ENCODE data around the gene PKD1. TPM values are rescaled to one million over a fixed set of nuclear protein-coding genes. Genes with fewer than 3 reads are reported as not detected.
"Not testable (repeated sequence)": the region's sequence is repeated elsewhere in the genome, so short reads cannot be mapped to it uniquely, and the experiment has no call there.

Gene PKD1
- total and polyA plus RNA-seq, 8 donors, result 29.8 to 127 (median 44.2) TPM

DNA sequence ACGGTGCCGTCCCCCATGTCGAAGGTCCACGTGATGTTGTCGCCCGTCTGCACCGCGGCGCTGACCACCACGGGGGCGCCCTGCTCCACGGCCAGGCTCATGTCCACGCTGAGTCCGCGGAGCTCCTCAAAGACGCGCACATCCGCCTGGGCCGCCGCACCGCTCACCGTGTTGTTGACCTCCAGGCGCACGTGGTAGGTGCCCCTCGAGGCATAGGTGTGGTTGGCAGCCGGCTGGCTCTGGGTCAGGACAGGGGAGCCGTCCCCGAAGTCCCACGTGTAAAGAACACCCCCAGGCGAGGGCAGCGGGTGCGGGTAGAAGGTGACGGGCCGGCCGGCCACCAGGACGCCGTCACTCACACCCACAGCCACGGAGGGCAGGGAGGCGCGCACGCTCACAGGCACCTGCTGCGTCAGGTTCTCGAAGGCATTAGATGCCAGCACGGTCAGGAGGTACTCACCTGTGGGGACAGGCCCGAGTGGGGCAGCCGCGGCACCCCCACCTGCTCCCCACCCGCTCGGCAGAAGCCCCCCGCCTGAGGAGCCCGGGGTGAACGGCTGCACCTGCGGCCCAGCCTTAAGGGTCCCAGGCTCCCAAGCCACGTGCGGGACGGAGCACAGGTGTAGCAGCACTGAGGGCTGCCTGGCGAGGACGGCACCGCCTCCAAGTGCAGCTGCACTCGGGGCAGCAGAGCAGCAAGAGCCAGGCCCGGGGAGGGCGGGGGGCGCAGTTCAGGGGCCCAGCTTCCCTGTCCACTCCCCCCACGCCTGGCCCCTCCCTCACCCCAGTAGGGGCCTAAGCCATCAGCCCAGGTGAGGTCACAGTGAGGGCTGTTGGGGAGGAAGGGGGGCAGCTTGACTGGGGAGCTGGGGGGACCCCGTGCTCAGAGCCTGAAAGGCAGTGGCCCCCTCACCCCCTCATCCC lies 24.0 kb downstream of the PKD1 start:
- H3K4me3 ChIP-seq; H3K27me3 ChIP-seq; H3K4me1 ChIP-seq; FAIRE-seq; H3K9me3 ChIP-seq; H3K27ac ChIP-seq; intact Hi-C loops (cut with DNase I): not testable (repeated sequence)
- DNase-seq (peak in 1 of 6 donors; percentile 62), ATAC-seq (peak in 1 of 4 donors; percentile 24)
- WGBS, 2 donors, result 94 to 95% methylated on average over 48 to 65 of the region's 65 CpGs
- H3K36me3 ChIP-seq, result peaks cover 0 to 12% (median 0%) of the 10 kb centered on the region in 3 donors

DNA sequence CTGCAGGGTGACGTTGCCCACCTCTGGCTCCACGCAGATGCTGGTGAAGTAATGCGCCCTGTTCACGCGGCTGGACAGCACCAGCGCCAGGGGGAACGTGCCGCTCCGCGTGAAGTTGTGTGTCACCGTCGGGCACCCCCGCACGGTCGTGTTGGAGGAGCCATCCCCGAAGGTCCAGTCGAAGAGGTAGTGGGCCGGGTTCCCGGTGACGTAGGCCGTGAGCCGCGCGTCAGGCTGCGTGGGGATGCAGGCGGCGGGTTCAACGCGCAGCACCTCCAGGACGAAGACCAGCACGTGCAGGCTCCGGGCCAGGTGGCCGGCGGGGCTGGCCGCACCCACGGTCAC lies 24.7 kb downstream of the PKD1 start:
- H3K4me3 ChIP-seq; H3K27me3 ChIP-seq; FAIRE-seq; H3K9me3 ChIP-seq; H3K4me1 ChIP-seq; H3K27ac ChIP-seq; intact Hi-C loops (cut with DNase I): not testable (repeated sequence)
- DNase-seq (peak in 1 of 6 donors; percentile 68), ATAC-seq (peak in 1 of 4 donors; percentile 8)
- peaks cover 0 to 12% (median 0%) of the 10 kb centered on the region in 3 donors for H3K36me3 ChIP-seq
- 95 to 98% methylated on average over 34 to 36 of the region's 36 CpGs for WGBS, 2 donors

DNA sequence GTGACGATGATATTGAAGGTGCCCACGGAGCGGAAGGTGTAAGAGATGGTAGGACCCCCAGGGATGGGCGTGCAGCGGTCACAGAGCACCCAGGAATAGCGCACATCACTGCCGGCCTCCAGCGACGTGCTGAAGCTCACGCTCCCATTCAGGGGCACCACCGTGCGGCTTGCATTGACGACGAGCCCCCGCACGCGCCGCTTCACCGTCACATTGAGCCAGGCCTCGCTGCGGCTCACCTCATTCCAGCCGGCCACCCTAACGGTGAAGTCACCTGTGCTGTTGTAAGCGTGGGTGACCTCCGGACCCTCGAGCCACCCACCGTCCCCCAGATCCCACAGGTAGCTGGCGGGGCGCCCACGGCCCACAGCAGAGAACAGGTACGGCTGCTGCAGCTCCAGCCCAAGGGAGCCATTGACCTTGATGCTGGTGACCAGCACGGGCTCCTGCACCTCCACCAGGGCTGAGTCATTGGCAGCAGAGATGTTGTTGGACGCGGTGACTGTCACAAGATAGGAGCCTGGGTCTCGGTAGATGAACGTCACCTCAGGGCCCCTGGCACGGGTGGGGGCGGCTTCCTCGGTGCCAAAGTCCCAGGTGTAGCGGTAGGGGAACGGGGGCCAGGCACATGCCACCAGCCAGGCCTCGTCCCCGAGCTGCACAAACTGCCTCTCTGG lies 25.2 kb downstream of the PKD1 start:
- H3K4me1 ChIP-seq; FAIRE-seq; H3K9me3 ChIP-seq; H3K27me3 ChIP-seq; intact Hi-C loops (cut with DNase I); H3K4me3 ChIP-seq; H3K27ac ChIP-seq: not testable (repeated sequence)
- WGBS, 2 donors, result 94 to 96% methylated on average over 39 to 42 of the region's 43 CpGs
- H3K36me3 ChIP-seq, result peaks cover 0 to 12% (median 0%) of the 10 kb centered on the region in 3 donors
- ATAC-seq, result peak in 1 of 4 donors; percentile 14
- DNase-seq, result peak in 1 of 6 donors; percentile 51

DNA sequence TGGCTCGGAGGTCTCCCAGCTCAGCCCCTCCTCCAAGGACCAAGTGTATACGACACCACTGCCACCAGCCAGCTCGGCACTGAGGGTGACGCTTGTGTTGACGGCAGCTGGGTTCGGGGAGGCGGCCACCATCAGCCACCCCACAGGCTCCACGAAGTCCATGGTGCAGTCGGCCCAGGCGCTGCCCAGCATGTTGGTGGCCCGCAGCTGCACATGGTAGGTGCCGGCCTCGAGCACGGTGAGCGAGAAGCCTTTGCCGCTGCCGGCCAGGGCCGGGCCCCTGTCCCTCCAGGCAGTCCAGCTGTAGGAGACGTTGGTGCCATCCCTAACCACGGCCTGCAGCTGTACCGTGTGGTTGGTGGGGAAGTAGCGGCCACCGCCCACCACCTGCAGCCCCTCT lies 25.8 kb downstream of the PKD1 start:
- FAIRE-seq; H3K9me3 ChIP-seq; H3K27me3 ChIP-seq; H3K4me1 ChIP-seq; DNase-seq; intact Hi-C loops (cut with DNase I); H3K27ac ChIP-seq; H3K4me3 ChIP-seq: not testable (repeated sequence)
- WGBS, 2 donors, result 94 to 95% methylated on average over 21 to 23 of the region's 23 CpGs
- H3K36me3 ChIP-seq, result peaks cover 0 to 12% (median 0%) of the 10 kb centered on the region in 3 donors
- ATAC-seq, result peak in 3 of 4 donors; percentile 9 to 16 (median 12)

DNA sequence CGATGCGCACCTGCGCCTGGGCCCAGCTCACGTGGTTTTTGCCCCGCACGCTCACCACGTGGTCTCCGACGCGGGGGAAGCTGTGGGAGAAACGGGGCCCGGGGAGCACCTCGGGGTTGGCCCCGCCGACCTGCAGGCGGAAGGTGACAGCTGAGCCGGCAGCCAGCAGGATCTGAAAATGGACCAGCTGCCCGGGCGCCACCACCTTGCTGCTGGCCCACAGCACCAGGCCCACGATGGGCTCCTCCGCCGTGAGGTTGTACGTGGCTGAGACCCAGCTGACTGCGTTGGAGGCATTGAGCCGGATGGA lies 26.5 kb downstream of the PKD1 start:
- H3K4me3 ChIP-seq; H3K27me3 ChIP-seq; DNase-seq; H3K9me3 ChIP-seq; H3K4me1 ChIP-seq; FAIRE-seq; intact Hi-C loops (cut with DNase I); H3K27ac ChIP-seq: not testable (repeated sequence)
- WGBS, 2 donors, result 95 to 97% methylated on average over 25 of the region's 25 CpGs
- ATAC-seq, result peak in 1 of 4 donors; percentile 14
- peaks cover 0 to 12% (median 0%) of the 10 kb centered on the region in 3 donors for H3K36me3 ChIP-seq

DNA sequence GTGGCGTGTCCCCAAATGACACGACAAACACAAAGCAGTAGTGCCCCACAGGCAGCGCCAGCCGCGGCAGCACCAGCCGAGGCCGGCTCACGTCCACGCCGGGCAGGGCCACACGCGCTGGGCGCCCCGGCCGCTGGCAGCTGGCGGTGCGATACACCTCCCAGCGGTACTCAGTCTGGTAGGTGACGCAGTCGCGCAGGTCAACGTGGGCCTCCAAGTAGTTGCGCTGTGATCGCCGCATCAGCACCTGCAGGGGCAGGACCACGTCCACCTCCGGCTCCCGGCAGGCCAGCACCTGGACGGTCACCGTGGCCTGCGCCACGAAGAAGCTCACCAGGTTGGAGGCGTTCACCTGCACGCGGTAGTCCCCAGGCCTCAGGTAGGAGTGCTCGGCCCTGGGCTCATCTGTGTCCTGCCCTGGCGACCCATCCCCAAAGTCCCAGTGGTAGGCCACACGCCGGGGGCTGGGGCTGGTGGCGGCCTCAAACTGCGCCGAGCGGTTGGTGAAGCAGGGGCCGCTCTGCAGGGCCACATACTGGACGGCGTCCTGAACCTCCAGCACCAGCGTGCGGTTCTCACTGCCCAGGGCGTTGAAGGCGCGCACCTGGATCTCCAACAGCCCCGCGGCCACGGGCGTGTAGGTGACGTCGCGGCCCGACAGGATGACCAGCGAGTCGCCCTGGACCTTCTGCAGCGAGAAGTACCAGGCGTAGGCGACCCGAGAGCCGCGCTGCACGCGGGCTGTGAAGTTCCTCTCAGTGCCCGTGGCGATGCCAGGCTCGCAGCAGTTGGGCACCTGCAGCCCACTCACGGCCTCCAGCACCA lies 27.0 kb downstream of the PKD1 start:
- WGBS, 2 donors, result 96 to 97% methylated on average over 65 to 73 of the region's 73 CpGs
- H3K36me3 ChIP-seq, result not testable (repeated sequence)

DNA sequence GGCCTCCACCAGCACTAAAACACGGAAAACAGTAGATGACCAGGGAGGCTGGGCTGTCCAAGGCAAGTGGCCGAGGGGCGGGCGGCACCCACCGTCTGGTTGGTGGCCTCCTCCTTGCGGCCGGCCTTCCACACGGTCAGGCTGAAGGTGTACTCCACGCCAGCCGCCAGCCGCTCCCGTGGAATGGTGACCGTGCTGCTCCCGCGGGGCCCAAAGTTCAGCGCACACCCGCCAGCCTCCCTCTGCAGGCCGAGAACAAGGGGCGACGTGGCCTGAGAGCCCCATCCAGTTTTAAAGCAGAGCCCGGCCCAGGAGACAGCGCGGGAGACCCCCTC lies 27.9 kb downstream of the PKD1 start:
- H3K36me3 ChIP-seq; H3K27me3 ChIP-seq; ATAC-seq; intact Hi-C loops (cut with DNase I); H3K4me1 ChIP-seq; FAIRE-seq; H3K4me3 ChIP-seq; DNase-seq; H3K9me3 ChIP-seq; H3K27ac ChIP-seq: not testable (repeated sequence)
- WGBS, 2 donors, result 93 to 94% methylated on average over 20 to 23 of the region's 23 CpGs

More for the DNA sequence above, 27.0 kb downstream of the PKD1 start:
- H3K4me1 ChIP-seq; FAIRE-seq; H3K27ac ChIP-seq; H3K9me3 ChIP-seq; H3K4me3 ChIP-seq; intact Hi-C loops (cut with DNase I); H3K27me3 ChIP-seq: not testable (repeated sequence)
- peak in 1 of 6 donors; percentile 58 for DNase-seq
- ATAC-seq, result peak in 3 of 4 donors; percentile 13 to 24 (median 19)

DNA sequence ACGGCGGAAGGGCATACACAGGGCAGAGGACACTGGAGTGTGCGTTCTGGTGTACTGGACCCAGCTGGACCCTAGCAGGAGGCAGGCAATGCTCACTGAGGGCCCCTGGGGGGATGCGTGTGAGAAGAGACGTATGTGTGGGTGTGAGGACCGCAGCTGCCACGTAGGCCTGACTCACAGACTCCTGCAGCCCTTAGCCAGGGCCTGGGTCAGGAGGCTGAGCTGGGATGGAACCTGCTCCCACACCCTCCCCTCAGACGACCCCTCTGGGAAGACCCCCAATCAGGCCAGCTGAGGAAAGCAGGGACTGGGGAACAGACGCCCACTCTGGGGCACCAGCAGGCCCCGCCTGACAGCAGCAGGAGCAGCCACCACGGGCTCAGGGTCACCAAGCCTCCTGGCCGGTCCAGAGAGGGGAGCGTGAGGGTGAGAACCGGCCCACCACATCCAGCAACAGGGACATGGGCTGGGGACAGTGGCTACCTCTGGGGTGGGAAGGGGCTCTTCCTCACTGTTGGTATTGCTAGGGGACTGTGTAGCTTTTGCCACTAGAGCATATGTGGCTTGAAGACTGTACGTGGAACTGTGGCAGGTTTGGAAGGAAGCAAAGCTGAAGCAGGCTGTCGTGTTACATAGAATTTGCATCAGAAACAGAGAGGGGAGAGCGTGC lies 28.4 kb downstream of the PKD1 start:
- peak in 2 of 4 donors; percentile 13 to 19 for ATAC-seq
- intact Hi-C loops (cut with DNase I); H3K4me3 ChIP-seq; H3K27me3 ChIP-seq; H3K4me1 ChIP-seq; DNase-seq; H3K36me3 ChIP-seq; H3K27ac ChIP-seq; FAIRE-seq; H3K9me3 ChIP-seq: not testable (repeated sequence)
- 88 to 90% methylated on average over 12 to 17 of the region's 17 CpGs for WGBS, 2 donors

DNA sequence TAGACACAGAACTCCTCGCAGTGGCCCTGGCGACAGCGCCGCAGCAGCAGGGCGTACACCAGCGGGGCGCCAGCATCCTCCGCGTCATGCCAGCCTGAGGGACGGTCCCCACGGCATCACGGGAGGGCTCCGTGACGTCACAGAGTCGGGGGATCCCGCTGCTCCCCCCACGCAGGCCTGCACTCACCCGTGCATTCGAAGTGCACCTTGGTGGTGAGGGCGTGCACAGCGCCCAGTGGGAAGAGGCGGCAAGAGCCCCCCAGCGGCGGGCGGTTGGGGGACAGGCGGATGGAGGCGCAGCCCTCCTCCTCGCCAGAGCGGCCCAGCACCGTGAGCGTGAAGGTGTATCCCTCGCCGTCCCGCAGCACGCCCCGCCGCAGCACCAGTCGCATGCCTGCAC lies 29.5 kb downstream of the PKD1 start:
- H3K9me3 ChIP-seq; H3K36me3 ChIP-seq; H3K4me1 ChIP-seq; FAIRE-seq; DNase-seq; H3K27me3 ChIP-seq; H3K27ac ChIP-seq; intact Hi-C loops (cut with DNase I); H3K4me3 ChIP-seq; ATAC-seq: not testable (repeated sequence)
- 95 to 96% methylated on average over 28 to 38 of the region's 38 CpGs for WGBS, 2 donors

DNA sequence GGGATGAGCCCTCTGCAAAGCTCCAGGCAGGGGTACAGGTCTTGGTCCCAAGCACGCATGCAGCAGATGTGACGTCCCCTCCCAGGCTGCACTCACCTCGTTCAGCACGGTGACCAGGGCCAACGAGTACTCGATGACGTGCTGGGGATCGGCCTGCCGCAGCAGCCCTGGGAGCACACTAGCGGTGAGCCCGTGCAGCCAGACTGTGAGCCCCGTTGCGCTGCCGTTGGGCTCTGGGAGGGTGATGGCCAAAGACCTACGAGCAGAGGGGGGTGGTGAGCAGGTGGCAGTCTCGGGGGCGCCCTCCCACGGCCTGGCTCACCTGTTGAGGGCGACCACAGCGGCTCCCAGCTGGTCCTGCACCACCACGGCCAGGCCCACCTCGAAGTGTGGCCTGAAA lies 29.9 kb downstream of the PKD1 start:
- intact Hi-C loops (cut with DNase I), result not testable (repeated sequence)

DNA sequence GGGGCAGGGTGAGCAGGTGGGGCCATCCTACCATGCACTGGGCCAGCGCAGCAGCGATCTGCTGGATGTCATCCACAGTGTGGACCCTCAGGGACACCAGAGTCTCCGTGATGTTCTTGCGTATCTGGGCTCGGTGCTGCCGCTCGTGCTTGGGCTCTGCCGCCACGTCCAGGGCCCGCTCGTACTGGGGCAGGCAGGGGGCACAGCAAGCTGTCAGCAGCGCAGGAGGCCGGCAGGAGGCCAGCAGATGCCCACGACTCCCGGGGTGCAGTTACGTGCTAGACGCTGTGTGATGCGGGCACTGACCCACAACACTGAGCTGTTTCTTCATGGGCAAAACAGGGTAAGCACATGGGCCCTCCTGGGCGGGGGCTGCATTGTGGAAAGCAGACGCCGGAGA lies 30.4 kb downstream of the PKD1 start:
- DNase-seq; H3K4me1 ChIP-seq; intact Hi-C loops (cut with DNase I); FAIRE-seq; ATAC-seq; H3K9me3 ChIP-seq; H3K27me3 ChIP-seq; H3K4me3 ChIP-seq; H3K36me3 ChIP-seq; H3K27ac ChIP-seq: not testable (repeated sequence)
- 95 to 96% methylated on average over 20 to 21 of the region's 21 CpGs for WGBS, 2 donors

More for the DNA sequence above, 29.9 kb downstream of the PKD1 start:
- not testable (repeated sequence) for FAIRE-seq, H3K27ac ChIP-seq, H3K36me3 ChIP-seq, ATAC-seq, DNase-seq, H3K4me3 ChIP-seq, H3K9me3 ChIP-seq, H3K27me3 ChIP-seq, H3K4me1 ChIP-seq
- 77 to 87% methylated on average over 14 to 19 of the region's 22 CpGs for WGBS, 2 donors
